ENCODE results near the gene RALGAPA1.

RALGAPA1 gene

DNA sequence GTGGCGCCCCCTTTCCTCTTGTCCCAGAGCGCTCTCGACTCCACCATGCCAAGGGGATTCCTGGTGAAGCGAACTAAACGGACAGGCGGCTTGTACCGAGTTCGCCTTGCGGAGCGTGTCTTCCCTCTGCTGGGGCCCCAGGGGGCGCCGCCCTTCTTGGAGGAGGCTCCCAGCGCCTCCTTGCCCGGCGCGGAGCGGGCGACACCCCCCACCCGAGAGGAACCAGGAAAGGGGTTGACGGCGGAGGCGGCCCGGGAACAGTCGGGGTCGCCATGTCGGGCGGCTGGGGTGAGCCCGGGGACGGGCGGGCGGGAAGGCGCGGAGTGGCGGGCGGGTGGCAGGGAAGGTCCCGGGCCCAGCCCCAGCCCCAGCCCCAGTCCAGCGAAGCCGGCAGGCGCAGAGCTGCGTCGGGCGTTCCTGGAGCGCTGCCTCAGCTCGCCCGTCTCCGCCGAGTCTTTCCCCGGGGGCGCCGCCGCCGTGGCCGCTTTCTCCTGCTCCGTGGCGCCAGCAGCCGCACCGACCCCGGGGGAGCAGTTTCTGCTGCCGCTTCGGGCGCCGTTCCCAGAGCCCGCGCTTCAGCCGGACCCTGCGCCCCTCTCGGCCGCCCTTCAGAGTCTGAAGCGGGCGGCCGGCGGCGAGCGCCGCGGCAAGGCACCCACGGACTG is 274.8 kb downstream of the RALGAPA1 start:
- no peak for DNase-seq

DNA sequence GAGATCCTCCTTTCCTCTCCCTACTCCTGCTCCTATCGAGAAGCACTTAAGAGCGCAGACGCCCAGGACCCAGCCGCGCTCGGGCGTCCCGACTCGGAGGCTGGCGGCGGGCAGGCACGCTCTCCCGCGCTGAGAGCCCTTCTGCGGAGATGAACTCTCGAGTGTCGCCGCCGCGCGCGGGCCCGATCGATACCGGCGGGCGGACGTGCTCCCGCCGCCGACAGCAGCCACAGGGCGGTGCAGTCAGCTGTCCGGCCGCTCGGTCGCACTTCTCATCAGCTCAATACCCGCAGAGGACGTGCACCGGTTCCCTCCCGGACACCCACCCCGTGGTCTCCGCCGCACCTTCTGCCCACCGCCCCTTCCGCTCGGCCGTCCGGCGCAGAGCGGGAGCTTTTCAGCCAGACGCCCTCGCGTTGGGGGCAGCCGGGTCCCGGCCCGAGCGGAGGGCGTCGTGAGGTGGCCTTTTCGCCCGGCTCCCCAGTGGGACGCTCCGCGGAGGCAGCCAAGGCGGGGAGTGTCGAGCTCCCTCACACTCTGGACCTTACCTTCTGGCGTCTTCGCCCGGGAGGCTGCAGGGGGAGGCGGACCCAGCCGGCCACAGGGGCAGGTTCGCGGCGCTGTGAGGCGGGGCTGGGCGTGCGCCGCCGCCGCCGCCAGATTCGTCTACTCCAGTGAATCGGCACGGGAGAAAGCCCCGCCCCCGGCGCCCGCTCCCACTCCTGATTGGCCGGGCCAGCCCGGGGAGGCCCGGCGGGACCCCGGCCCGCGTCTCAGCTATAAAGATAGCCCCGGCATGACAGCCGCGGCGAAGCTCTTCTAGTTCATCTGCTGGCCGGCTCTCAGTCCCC is 275.5 kb downstream of the RALGAPA1 start, which contains the start of gene INSM2:
TSS of gene INSM2 (plus strand) at position 808 of the 851 bp plus-strand sequence. CDS start 89 bp downstream, outside the sequence.
- DNase-seq, result no peak

GRCh38 chr14:35532783-35533356 is 276.2 kb downstream of the RALGAPA1 start:
- DNase-seq, result no peak

GRCh38 chr14:35531960-35532747 is 276.9 kb downstream of the RALGAPA1 start:
- no peak for DNase-seq

- no peak for DNase-seq
These were observed 282.1 kb downstream of the RALGAPA1 start for GRCh38 chr14:35526962-35527361.

DNA sequence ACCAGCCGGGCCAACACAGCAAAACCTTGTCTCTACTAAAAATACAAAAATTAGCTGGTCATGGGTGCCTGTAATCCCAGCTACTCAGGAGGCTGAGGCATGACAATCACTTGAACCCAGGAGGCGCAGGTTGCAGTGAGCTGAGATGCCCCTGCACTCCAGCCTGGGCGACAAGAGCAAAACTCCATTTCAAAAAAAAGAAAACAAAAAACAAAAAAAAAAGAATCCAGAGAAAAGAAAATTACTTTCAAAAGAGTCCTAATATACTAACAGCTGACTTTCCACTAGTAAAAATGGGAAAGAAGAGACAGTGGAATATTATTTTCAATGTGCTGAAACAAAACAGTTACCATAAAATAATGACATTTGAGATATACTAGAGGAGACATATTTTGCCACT is 283.4 kb downstream of the RALGAPA1 start:
- no peak for DNase-seq

DNA sequence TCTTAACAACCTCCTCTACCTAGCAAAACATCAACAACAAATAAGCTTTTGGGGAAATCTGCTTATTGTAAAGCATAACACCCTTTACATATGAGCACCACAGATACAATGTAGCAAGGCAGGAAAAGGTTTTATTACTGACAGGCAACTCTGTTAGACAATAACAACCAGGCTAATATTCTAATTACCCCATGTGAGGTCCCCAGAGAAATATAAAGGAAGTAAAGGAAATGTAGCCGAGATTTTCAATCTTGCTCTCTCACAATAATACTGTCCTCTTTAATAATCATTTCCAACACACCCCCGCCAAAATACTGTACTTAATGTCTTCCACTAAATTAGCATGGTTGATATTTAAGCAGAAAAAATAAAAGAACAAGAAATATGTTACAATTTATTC is 289.1 kb downstream of the RALGAPA1 start:
- DNase-seq, result no peak

GRCh38 chr14:35515916-35516315 is 293.2 kb downstream of the RALGAPA1 start:
- DNase-seq, result no peak

DNA sequence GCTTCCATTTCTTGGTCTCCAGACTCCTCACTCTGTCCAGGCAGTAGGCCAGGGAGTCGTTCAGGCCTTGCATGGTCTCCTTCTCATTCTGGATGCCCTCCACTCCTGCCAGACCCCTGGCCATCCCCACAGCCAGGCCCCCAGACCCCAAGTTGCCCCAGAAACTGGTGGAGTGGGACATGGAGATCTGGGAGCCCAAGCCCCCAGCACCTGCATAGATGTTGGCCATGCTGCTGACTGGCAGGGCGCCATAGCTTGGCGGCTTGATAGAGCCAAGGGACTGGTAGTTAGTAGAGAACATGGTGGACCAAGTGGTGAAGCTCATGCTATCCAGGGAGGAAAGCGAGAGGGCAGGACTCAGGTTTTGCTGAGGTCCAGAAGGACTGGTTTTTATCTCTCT is 296.3 kb downstream of the RALGAPA1 start:
- DNase-seq, result no peak

GRCh38 chr14:35509846-35510245 is 299.2 kb downstream of the RALGAPA1 start:
- no peak for DNase-seq

GRCh38 chr14:35506927-35507326 is 302.2 kb downstream of the RALGAPA1 start:
- DNase-seq, result no peak

GRCh38 chr14:35506461-35506860 is 302.6 kb downstream of the RALGAPA1 start:
- no peak for DNase-seq

DNA sequence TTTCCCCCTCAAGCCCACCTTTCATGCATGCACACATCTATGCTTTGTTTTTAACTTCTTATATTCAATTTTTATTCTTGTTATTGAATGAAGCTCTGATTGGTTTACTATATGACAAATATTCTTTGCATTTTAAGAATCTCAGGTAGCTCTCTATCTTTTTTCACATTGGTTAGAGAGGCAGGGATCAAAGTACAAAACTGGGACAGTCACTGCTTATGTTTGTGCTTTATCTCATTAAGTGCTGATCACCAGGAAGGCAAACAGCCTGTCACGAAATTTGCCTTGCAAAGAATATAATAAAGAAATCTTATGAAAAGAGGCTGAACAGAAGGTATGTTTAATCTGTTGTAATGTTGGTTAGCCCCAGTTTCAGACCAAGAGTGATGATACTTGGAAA is 304.8 kb downstream of the RALGAPA1 start:
- DNase-seq, result no peak

GRCh38 chr14:35503646-35504045 is 305.4 kb downstream of the RALGAPA1 start:
- no peak for DNase-seq

DNA sequence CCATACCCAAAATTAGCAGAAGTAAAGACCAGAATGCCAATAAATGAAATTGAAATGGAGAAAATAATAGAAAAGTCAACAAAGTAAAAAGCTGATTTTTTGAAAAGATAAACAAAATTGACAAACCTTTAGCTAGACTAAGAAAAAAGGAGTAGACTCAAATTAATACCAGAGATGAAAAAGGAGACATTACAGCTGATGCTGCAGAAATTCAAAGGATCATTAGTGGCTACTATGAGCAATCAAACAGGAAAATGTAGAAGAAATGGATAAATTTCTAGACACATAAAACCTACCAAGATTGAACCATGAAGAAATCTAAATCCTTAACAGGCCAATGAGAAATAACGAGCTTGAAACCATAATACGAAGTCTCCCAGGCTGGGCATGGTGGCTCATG is 309.9 kb downstream of the RALGAPA1 start:
- no peak for DNase-seq

GRCh38 chr14:35495278-35495677 is 313.8 kb downstream of the RALGAPA1 start:
- no peak for DNase-seq

GRCh38 chr14:35492569-35493014 is 316.5 kb downstream of the RALGAPA1 start:
- DNase-seq, result no peak

All from amniotic stem cell (primary cell).